Body of pancreas (tissue), 4 donors: ENCODE results near the gene PDLIM5.

Experiments used
- POLR2A ChIP-seq, 3 donors: fragments of 450-650 bp; IDR thresholded peaks; one replicate each; pipeline ENCODE4 v1.6.1; 2016; ENCODE audit warnings: antibody characterized with exemption in 3 of 3, mild to moderate bottlenecking in 2 of 3
- TF ChIP-seq, protein P1 (sequence below), 7 experiments: fragments of 450-650 bp in 4 of 7; fragments of 200-600 bp in 3 of 7; sonication (generic) in 3 of 7; IDR thresholded peaks; one replicate each; pipeline ENCODE4 v1.5.1; 2016 to 2019; ENCODE audit warnings: antibody characterized with exemption in 7 of 7

DNA sequence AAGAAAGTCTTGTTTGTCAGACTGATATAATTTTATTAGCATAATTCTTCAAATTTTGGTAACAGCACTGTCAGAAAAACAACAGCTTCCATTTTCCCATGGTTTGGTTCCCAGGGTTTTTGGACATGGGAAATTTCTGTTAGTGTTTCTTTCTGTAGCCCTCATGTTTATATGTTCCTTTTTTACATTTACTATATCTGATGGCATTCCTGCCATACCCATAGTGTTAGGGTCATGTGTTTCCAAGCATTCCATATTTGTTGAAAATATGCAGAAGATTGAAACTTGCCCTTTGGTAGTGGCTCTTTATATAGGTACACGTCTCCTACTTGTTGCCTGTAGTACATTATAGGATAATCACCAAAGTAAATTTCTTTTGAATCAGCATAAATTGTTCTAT is 65.8 kb downstream of the PDLIM5 start:
- TF ChIP-seq, protein P1, sequence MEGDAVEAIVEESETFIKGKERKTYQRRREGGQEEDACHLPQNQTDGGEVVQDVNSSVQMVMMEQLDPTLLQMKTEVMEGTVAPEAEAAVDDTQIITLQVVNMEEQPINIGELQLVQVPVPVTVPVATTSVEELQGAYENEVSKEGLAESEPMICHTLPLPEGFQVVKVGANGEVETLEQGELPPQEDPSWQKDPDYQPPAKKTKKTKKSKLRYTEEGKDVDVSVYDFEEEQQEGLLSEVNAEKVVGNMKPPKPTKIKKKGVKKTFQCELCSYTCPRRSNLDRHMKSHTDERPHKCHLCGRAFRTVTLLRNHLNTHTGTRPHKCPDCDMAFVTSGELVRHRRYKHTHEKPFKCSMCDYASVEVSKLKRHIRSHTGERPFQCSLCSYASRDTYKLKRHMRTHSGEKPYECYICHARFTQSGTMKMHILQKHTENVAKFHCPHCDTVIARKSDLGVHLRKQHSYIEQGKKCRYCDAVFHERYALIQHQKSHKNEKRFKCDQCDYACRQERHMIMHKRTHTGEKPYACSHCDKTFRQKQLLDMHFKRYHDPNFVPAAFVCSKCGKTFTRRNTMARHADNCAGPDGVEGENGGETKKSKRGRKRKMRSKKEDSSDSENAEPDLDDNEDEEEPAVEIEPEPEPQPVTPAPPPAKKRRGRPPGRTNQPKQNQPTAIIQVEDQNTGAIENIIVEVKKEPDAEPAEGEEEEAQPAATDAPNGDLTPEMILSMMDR (IDR thresholded peaks at IDR 0.05) = no peak
- TF ChIP-seq POLR2A (IDR thresholded peaks at IDR 0.05) = no peak
